ENCODE results near the gene SLC35G3.

SLC35G3 gene

DNA sequence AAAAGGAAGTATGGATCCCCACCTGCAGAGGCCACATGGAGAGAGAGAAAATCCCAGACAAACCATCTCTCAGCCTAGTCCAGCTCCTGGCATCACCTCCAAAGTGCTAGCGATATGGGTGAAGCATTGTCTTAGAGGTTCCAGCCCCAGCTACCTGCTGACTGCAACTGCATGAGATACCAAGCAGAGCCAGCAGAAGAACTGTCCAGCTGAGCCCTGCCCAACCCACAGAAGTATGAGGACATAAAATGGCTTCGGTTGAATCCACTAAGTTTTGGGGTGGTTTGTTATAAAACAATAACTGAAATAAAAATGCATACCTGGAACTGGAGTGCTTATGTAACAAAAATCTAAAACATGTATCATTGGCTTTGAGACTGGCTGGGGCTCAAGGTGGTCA, 28.3 kb upstream of the SLC35G3 start:
- FAIRE-seq (no peak), DNase-seq (ENCODE audit: insufficient read length, low spot score) (no peak)
- TF ChIP-seq CTCF (IDR thresholded peaks at IDR 0.05; ENCODE audit: insufficient read depth, missing control alignments) = no peak

- FAIRE-seq = no peak
These were observed 24.7 kb upstream of the SLC35G3 start for GRCh38 chr17:35218915-35219314.

DNA sequence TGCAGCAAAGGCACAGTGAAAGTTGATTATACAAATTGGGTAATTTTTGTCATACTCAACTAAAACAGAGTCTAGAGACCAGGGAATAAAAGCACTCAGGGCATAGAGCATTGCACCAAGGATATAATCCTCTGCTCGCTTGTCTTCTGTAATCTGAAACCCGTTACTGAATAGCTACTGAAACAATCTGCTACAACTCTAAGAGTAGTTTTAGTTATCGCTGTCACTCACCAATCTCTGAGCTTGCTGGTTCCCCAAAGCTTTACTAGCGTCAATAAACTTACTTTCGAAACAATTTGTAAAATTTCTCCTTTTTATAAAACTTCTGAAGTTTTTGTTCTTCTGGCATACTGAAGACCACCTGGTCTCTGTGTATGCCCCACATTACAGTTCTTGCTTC, 22.9 kb upstream of the SLC35G3 start:
- no peak for DNase-seq (ENCODE audit: insufficient read length, low spot score)
- no peak for FAIRE-seq
- TF ChIP-seq CTCF (IDR thresholded peaks at IDR 0.05; ENCODE audit: insufficient read depth, missing control alignments) = no peak

More at GRCh38 chr17:35218915-35219314, 24.7 kb upstream of the SLC35G3 start:
- TF ChIP-seq CTCF (IDR thresholded peaks at IDR 0.05; ENCODE audit: insufficient read depth, missing control alignments) = no peak
- no peak for DNase-seq (ENCODE audit: insufficient read length, low spot score)

GRCh38 chr17:35214631-35215273, 20.6 kb upstream of the SLC35G3 start:
- DNase-seq (ENCODE audit: insufficient read length, low spot score) (no peak), FAIRE-seq (no peak)
- no peak for TF ChIP-seq CTCF (IDR thresholded peaks at IDR 0.05; ENCODE audit: insufficient read depth, missing control alignments)

DNA sequence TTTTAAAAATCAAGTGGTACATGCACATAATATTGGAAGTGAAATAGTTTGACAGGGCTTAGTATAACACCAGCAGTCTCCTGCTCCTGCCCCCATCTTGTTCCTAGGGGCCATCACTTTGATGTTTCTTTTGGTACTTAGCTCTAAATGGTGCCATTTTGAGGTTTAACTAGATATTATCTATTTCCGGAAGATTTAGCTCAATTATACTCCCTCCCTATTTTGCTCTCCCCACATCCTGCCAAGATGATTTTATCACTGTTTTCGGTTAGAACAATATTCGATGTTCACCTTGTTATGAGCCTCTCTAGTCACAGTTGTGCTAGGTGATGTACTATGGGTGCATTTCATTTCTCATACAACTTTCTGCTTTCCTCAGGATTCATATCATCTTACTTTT, 20.0 kb upstream of the SLC35G3 start:
- no peak for TF ChIP-seq CTCF (IDR thresholded peaks at IDR 0.05; ENCODE audit: insufficient read depth, missing control alignments)
- FAIRE-seq (no peak), DNase-seq (ENCODE audit: insufficient read length, low spot score) (no peak)

DNA sequence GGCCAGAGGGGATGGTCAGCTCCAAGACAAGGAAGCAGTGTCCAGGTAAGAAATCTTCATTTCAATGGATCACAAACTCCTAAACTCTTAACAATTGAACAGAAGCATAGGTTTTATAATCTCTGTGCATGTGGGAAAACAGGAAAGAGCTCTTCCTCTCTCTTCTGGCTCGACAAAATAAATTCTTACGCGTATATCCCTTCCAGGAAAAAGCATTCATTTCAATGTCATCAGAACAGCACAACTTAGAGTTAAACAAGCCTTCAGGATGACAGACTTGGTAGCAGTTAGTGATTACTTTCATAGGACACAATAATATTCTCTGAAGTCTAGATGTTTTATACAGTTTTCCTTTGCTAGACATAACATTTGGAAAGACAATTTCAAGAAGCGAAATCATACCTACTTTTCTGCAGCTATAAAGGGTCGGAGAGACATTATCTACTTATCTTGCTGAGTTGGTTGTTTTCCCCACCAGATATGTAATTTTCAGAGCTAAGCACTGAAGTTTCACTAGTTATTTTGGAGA, 19.3 kb upstream of the SLC35G3 start:
- no peak for TF ChIP-seq CTCF (IDR thresholded peaks at IDR 0.05; ENCODE audit: insufficient read depth, missing control alignments)
- no peak for FAIRE-seq
- no peak for DNase-seq (ENCODE audit: insufficient read length, low spot score)

GRCh38 chr17:35212668-35213067, 18.5 kb upstream of the SLC35G3 start:
- DNase-seq (ENCODE audit: insufficient read length, low spot score) (no peak), FAIRE-seq (no peak)
- TF ChIP-seq CTCF (IDR thresholded peaks at IDR 0.05; ENCODE audit: insufficient read depth, missing control alignments) = no peak
